ENCODE data around the gene RAD21L1. TPM values are rescaled to one million over a fixed set of nuclear protein-coding genes. Genes with fewer than 3 reads are reported as not detected.

RAD21L1 gene
- total and polyA plus RNA-seq, 2 experiments from 2014 or later, result not detected

GRCh38 chr20:1210501-1210900, 15.3 kb upstream of the RAD21L1 start:
- Histone ChIP-seq H2AFZ (no peak overlapping the region), H3K4me1 (ENCODE audit: insufficient read depth) (no peaks in the 10 kb centered on the region), H3K79me2 (no peaks in the 10 kb centered on the region), H3K4me3 (no peak overlapping the region), H4K20me1 (ENCODE audit: insufficient read depth, poor library complexity, severe bottlenecking) (no peaks in the 10 kb centered on the region), H3K36me3 (replicated peaks; ENCODE audit: insufficient read depth, low read depth) (no peaks in the 10 kb centered on the region), H3K4me2 (no peak overlapping the region), H3K9me2 (replicated peaks; ENCODE audit: insufficient read depth) (no peaks in the 10 kb centered on the region), H3K9me3 (ENCODE audit: low read depth) (no peaks in the 10 kb centered on the region), H3K27ac (no peak overlapping the region), H3K27me3 (no peaks in the 10 kb centered on the region)
- no peak for TF ChIP-seq CTCF (IDR thresholded peaks at IDR 0.05; ENCODE audit: poor library complexity)
- TF ChIP-seq EZH2 (IDR thresholded peaks at IDR 0.05; ENCODE audit: borderline replicate concordance), result no peak
- no peak for TF ChIP-seq EZH2phosphoT487 (IDR thresholded peaks at IDR 0.05; ENCODE audit: low read depth, severe bottlenecking, unreplicated experiment)
- whole genome bisulfite sequencing (ENCODE audit: low lambda C conversion rate, missing lambda C conversion rate), result 100% methylated on average over 1 of the region's 1 CpG
- DNase-seq (ENCODE audit: low spot score), result no peak

GRCh38 chr20:1212023-1212422, 13.8 kb upstream of the RAD21L1 start:
- no peak overlapping the region for H2AFZ ChIP-seq
- H3K9me3 ChIP-seq (ENCODE audit: low read depth), result no peaks in the 10 kb centered on the region
- H3K4me3 ChIP-seq, result no peak overlapping the region
- TF ChIP-seq EZH2phosphoT487 (IDR thresholded peaks at IDR 0.05; ENCODE audit: low read depth, severe bottlenecking, unreplicated experiment) (no peak), CTCF (IDR thresholded peaks at IDR 0.05; ENCODE audit: poor library complexity) (no peak), EZH2 (IDR thresholded peaks at IDR 0.05; ENCODE audit: borderline replicate concordance) (no peak)
- no peaks in the 10 kb centered on the region for H3K36me3 ChIP-seq (replicated peaks; ENCODE audit: insufficient read depth, low read depth)
- H3K27me3 ChIP-seq, result no peaks in the 10 kb centered on the region
- H3K79me2 ChIP-seq, result no peaks in the 10 kb centered on the region
- no peak for DNase-seq (ENCODE audit: low spot score)
- H3K9me2 ChIP-seq (replicated peaks; ENCODE audit: insufficient read depth), result no peaks in the 10 kb centered on the region
- H3K4me2 ChIP-seq, result no peak overlapping the region
- no peaks in the 10 kb centered on the region for H3K4me1 ChIP-seq (ENCODE audit: insufficient read depth)
- no peaks in the 10 kb centered on the region for H4K20me1 ChIP-seq (ENCODE audit: insufficient read depth, poor library complexity, severe bottlenecking)
- H3K27ac ChIP-seq, result no peak overlapping the region

- Histone ChIP-seq H3K27ac (no peak overlapping the region), H3K27me3 (no peaks in the 10 kb centered on the region), H3K9me3 (ENCODE audit: low read depth) (no peaks in the 10 kb centered on the region), H3K4me3 (no peak overlapping the region), H3K4me2 (peak overlapping the region; percentile 64), H3K36me3 (replicated peaks; ENCODE audit: insufficient read depth, low read depth) (no peaks in the 10 kb centered on the region), H2AFZ (no peak overlapping the region), H3K79me2 (no peaks in the 10 kb centered on the region), H4K20me1 (ENCODE audit: insufficient read depth, poor library complexity, severe bottlenecking) (no peaks in the 10 kb centered on the region), H3K4me1 (ENCODE audit: insufficient read depth) (no peaks in the 10 kb centered on the region), H3K9me2 (replicated peaks; ENCODE audit: insufficient read depth) (no peaks in the 10 kb centered on the region)
- TF ChIP-seq CTCF (IDR thresholded peaks at IDR 0.05; ENCODE audit: poor library complexity) (peak; percentile 86), EZH2 (IDR thresholded peaks at IDR 0.05; ENCODE audit: borderline replicate concordance) (no peak), EZH2phosphoT487 (IDR thresholded peaks at IDR 0.05; ENCODE audit: low read depth, severe bottlenecking, unreplicated experiment) (no peak)
- WGBS (ENCODE audit: low lambda C conversion rate, missing lambda C conversion rate), result 11% methylated on average over 21 of the region's 21 CpGs
- peak; percentile 89 for DNase-seq (ENCODE audit: low spot score)
Observed at GRCh38 chr20:1212607-1213396, 13.0 kb upstream of the RAD21L1 start.
